Measurements from ENCODE around the gene MIOX. TPM values are rescaled to one million over a fixed set of nuclear protein-coding genes. Genes with fewer than 3 reads are reported as not detected.

The MIOX gene
- total and polyA plus RNA-seq, 2 of the 13 experiments (the other 11 are each of a cell fraction or from before 2014, with no cell fraction given), result 1.5 to 2.9 TPM

DNA sequence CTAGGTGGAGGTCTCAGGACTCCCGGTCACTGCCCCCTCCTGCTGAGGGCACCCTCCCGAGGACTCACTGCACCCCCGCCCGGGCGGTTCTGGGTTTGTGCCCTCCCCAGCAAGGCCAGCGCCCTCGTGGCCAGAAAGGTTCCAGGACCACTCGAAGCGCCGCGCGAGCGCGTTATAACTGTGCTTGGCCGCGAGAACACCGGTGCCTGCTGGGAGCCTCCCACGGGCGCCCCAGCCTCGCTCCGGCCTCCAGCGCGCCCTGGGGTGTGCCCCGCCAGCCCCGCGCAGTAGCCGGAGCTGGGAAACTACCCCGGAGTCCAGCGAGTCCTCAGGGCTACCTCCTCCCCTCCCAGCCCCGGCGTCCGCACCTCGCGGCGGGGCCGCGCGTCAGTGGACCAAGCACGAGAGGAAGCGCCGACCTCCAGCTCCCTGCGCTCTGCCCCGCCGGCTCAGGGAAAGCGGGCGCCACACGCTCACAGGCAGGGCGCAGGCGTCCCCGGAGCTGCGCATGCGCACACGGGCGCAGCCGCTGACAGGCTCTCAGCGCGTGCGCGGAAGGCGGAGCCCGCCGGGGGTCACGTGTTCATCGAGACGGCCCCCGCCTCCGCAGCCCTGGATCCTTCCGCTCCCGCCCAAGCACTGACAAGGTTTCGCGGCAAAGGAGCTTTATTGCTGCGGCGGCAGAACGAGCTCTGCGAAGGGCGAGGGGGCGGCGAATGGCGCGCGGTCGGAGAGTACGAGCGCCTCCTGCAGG is 38.6 kb downstream of the MIOX start, which contains the start of gene SCO2 (continued):
- TF ChIP-seq, protein P1, sequence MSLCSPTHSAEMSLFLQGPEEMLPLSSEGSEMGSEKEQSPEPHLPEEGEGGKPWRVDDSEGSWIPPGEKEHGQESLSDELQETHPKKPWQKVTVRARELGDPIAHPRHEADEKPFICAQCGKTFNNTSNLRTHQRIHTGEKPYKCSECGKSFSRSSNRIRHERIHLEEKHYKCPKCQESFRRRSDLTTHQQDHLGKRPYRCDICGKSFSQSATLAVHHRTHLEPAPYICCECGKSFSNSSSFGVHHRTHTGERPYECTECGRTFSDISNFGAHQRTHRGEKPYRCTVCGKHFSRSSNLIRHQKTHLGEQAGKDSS (CRISPR knock-in tag; IDR thresholded peaks at IDR 0.05; ENCODE audit: borderline replicate concordance, low read depth), result peak; percentile 17; the same call in 1 of the 2 replicates
- TF ChIP-seq MAF1 (CRISPR knock-in tag; IDR thresholded peaks at IDR 0.05; ENCODE audit: borderline replicate concordance) (no peak), HNRNPH1 (optimal IDR thresholded peaks at IDR 0.05; ENCODE audit: low read depth, low read length) (no peak), AKAP8 (CRISPR knock-in tag; IDR thresholded peaks at IDR 0.05) (peak; percentile 27; the same call in 1 of the 2 replicates), U2AF2 (IDR thresholded peaks at IDR 0.05; ENCODE audit: low read depth, low read length) (no peak), SMYD3 (CRISPR knock-in tag; IDR thresholded peaks at IDR 0.05) (no peak), ZNF3 (CRISPR knock-in tag; IDR thresholded peaks at IDR 0.05) (no peak), MED8 (CRISPR knock-in tag; IDR thresholded peaks at IDR 0.05; ENCODE audit: insufficient replicate concordance) (peak; percentile 62), ZNF441 (CRISPR knock-in tag; IDR thresholded peaks at IDR 0.05; ENCODE audit: borderline replicate concordance) (no peak; the same call in 1 of the 2 replicates), ZNF10 (CRISPR knock-in tag; IDR thresholded peaks at IDR 0.05; ENCODE audit: borderline replicate concordance, low read depth) (no peak), KLF6 (CRISPR knock-in tag; IDR thresholded peaks at IDR 0.05) (peak; percentile 61), ZNF552 (CRISPR knock-in tag; IDR thresholded peaks at IDR 0.05; ENCODE audit: borderline replicate concordance) (peak; percentile 92), ATF7 (IDR thresholded peaks at IDR 0.05) (no peak), ATF7 (CRISPR knock-in tag; IDR thresholded peaks at IDR 0.05) (no peak), PLSCR1 (CRISPR knock-in tag; IDR thresholded peaks at IDR 0.05; ENCODE audit: borderline replicate concordance) (no peak), CENPT (CRISPR knock-in tag; IDR thresholded peaks at IDR 0.05; ENCODE audit: low read depth) (0 out of 2 replicates have a peak, but pooled peaks have one; percentile 15), ZNF468 (CRISPR knock-in tag; IDR thresholded peaks at IDR 0.05) (no peak), ZNF530 (CRISPR knock-in tag; IDR thresholded peaks at IDR 0.05; ENCODE audit: low read depth) (no peak)
- TF ChIP-seq, protein P2, sequence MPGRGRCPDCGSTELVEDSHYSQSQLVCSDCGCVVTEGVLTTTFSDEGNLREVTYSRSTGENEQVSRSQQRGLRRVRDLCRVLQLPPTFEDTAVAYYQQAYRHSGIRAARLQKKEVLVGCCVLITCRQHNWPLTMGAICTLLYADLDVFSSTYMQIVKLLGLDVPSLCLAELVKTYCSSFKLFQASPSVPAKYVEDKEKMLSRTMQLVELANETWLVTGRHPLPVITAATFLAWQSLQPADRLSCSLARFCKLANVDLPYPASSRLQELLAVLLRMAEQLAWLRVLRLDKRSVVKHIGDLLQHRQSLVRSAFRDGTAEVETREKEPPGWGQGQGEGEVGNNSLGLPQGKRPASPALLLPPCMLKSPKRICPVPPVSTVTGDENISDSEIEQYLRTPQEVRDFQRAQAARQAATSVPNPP (CRISPR knock-in tag; IDR thresholded peaks at IDR 0.05), result peak; percentile 56
- TF ChIP-seq, protein P3, sequence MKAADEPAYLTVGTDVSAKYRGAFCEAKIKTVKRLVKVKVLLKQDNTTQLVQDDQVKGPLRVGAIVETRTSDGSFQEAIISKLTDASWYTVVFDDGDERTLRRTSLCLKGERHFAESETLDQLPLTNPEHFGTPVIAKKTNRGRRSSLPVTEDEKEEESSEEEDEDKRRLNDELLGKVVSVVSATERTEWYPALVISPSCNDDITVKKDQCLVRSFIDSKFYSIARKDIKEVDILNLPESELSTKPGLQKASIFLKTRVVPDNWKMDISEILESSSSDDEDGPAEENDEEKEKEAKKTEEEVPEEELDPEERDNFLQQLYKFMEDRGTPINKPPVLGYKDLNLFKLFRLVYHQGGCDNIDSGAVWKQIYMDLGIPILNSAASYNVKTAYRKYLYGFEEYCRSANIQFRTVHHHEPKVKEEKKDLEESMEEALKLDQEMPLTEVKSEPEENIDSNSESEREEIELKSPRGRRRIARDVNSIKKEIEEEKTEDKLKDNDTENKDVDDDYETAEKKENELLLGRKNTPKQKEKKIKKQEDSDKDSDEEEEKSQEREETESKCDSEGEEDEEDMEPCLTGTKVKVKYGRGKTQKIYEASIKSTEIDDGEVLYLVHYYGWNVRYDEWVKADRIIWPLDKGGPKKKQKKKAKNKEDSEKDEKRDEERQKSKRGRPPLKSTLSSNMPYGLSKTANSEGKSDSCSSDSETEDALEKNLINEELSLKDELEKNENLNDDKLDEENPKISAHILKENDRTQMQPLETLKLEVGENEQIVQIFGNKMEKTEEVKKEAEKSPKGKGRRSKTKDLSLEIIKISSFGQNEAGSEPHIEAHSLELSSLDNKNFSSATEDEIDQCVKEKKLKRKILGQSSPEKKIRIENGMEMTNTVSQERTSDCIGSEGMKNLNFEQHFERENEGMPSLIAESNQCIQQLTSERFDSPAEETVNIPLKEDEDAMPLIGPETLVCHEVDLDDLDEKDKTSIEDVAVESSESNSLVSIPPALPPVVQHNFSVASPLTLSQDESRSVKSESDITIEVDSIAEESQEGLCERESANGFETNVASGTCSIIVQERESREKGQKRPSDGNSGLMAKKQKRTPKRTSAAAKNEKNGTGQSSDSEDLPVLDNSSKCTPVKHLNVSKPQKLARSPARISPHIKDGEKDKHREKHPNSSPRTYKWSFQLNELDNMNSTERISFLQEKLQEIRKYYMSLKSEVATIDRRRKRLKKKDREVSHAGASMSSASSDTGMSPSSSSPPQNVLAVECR (CRISPR knock-in tag; IDR thresholded peaks at IDR 0.05; ENCODE audit: borderline replicate concordance), result peak; percentile 84
